Activated T-helper 1 cell treated with anti-CD3 and anti-CD28 coated beads, Interleukin-12 subunit alpha, Interleukin-12 subunit beta, Interleukin-2, Interleukin-4 antibody, amounts not matched to agents 30 ng/mL and 10 ng/mL and 1 ng/mL, durations not matched to agents 14 hours and 24 hours and 36 hours (primary cell): ENCODE measurements around the gene TRIP13. TPM values are rescaled to one million over a fixed set of nuclear protein-coding genes. Genes with fewer than 3 reads are reported as not detected.
A peak's percentile ranks its signal among the peaks of the same experiment; 100 is the strongest.
"Not testable (repeated sequence)": the region's sequence is repeated elsewhere in the genome, so short reads cannot be mapped to it uniquely, and the experiment has no call there.

ENCODE experiments used
- DNase-seq: peaks from one replicate; pipeline ENCODE4 v3.0.0; 2021; ENCODE audit warnings: low spot score
- H3K27ac Mint-ChIP-seq: one replicate; pipeline ENCODE4 v1.8.0; 2021; ENCODE audit warnings: mild to moderate bottlenecking, mixed read lengths
- H3K27me3 Mint-ChIP-seq: one replicate; pipeline ENCODE4 v1.8.0; 2022; ENCODE audit warnings: mild to moderate bottlenecking, moderate library complexity, mixed read lengths; ENCODE audit not compliant: insufficient read depth
- H3K36me3 Mint-ChIP-seq: one replicate; pipeline ENCODE4 v1.8.0; 2021; ENCODE audit warnings: low read depth, mixed read lengths
- H3K4me1 Mint-ChIP-seq: one replicate; pipeline ENCODE4 v1.8.0; 2021; ENCODE audit warnings: low read depth, mixed read lengths
- H3K4me3 Mint-ChIP-seq: one replicate; pipeline ENCODE4 v1.8.0; 2021; ENCODE audit warnings: mild to moderate bottlenecking, moderate library complexity, mixed read lengths
- H3K9me3 Mint-ChIP-seq: one replicate; pipeline ENCODE4 v1.8.0; 2021; ENCODE audit warnings: mixed read lengths
- intact Hi-C: fragments of 100-400 bp; cut with micrococcal nuclease; formaldehyde crosslinking; loops from one replicate; pipeline ENCODE4 v1.15.1; 2024
- total RNA-seq: library from RNA; stranded (reverse); gene quantifications from 2 replicates; pipeline ENCODE4 v1.2.3, GENCODE V29; 2022

Gene TRIP13
- total RNA-seq, 1 donor from 2014 or later, result 37.2 TPM

- peaks cover 7% of the 10 kb centered on the region for H3K4me1 Mint-ChIP-seq
- H3K36me3 Mint-ChIP-seq, result peaks cover 17% of the 10 kb centered on the region
- H3K27ac Mint-ChIP-seq, result no peak overlapping the region
- no peak for DNase-seq
- intact Hi-C loops, result no loop called here
- H3K27me3 Mint-ChIP-seq, result no peaks in the 10 kb centered on the region
- H3K9me3 Mint-ChIP-seq, result no peaks in the 10 kb centered on the region
- no peak overlapping the region for H3K4me3 Mint-ChIP-seq
These were observed 21.9 kb downstream of the TRIP13 start for GRCh38 chr5:914612-915011.

DNA sequence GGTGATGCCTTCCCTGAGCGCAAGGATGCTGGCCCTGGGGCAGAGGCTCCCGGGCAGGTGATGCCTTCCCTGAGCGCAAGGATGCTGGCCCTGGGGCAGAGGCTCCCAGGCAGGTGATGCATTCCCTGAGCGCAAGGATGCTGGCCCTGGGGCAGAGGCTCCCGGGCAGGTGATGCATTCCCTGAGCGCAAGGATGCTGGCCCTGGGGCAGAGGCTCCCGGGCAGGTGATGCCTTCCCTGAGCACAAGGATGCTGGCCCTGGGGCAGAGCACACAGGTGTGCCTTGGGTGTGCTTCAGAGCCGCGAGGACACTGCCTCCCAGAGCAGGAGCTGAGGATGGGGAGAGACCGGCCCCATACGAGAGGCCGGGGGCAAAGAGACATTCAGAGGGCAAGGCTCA lies 22.7 kb downstream of the TRIP13 start:
- DNase-seq, H3K4me1 Mint-ChIP-seq, H3K4me3 Mint-ChIP-seq, H3K9me3 Mint-ChIP-seq, H3K27me3 Mint-ChIP-seq, intact Hi-C loops, H3K27ac Mint-ChIP-seq: not testable (repeated sequence)
- H3K36me3 Mint-ChIP-seq, result peaks cover 22% of the 10 kb centered on the region

- Mint-ChIP-seq H3K4me3 (no peak overlapping the region), H3K27me3 (no peaks in the 10 kb centered on the region), H3K36me3 (peaks cover 17% of the 10 kb centered on the region), H3K27ac (no peak overlapping the region), H3K4me1 (peaks cover 7% of the 10 kb centered on the region), H3K9me3 (no peaks in the 10 kb centered on the region)
- no peak for DNase-seq
- intact Hi-C loops, result no loop called here
These were observed 23.3 kb downstream of the TRIP13 start for GRCh38 chr5:915946-916345.

- no peaks in the 10 kb centered on the region for H3K9me3 Mint-ChIP-seq
- H3K27ac Mint-ChIP-seq, result no peak overlapping the region
- no peak for DNase-seq
- peaks cover 17% of the 10 kb centered on the region for H3K36me3 Mint-ChIP-seq
- H3K4me1 Mint-ChIP-seq, result peaks cover 7% of the 10 kb centered on the region
- no peaks in the 10 kb centered on the region for H3K27me3 Mint-ChIP-seq
- H3K4me3 Mint-ChIP-seq, result no peak overlapping the region
- intact Hi-C loops, result no loop called here
These were observed 24.0 kb downstream of the TRIP13 start for GRCh38 chr5:916441-917293.

- H3K36me3 Mint-ChIP-seq, result peaks cover 13% of the 10 kb centered on the region
- DNase-seq, H3K9me3 Mint-ChIP-seq, intact Hi-C loops, H3K27ac Mint-ChIP-seq, H3K4me1 Mint-ChIP-seq, H3K27me3 Mint-ChIP-seq, H3K4me3 Mint-ChIP-seq: not testable (repeated sequence)
These were observed 26.0 kb downstream of the TRIP13 start for GRCh38 chr5:918717-919116.

GRCh38 chr5:919356-920000 lies 26.8 kb downstream of the TRIP13 start:
- Mint-ChIP-seq H3K27me3 (no peaks in the 10 kb centered on the region), H3K9me3 (no peaks in the 10 kb centered on the region), H3K4me1 (peaks cover 6% of the 10 kb centered on the region), H3K27ac (no peak overlapping the region), H3K36me3 (peaks cover 8% of the 10 kb centered on the region), H3K4me3 (no peak overlapping the region)
- intact Hi-C loops, result no loop called here
- no peak for DNase-seq

DNA sequence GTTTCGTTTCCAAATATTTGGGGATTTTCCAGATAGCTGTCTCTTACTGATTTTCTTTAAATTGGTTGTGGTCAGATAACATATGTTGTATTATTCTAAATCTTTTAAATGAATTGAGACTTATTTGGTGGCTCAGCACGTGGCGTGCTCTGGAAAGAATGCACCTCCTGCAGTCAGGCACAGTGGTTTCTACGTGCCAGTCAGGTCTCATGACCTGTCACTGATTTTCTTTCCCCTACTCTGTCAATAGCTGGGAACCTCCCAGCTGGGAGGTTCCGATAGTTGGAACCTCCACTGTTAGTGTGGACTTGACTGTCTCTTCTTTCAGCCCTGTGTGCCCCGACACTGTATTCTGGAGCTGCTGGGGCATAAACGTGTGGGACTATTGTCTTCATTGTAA lies 27.6 kb downstream of the TRIP13 start:
- Mint-ChIP-seq H3K27ac (no peak overlapping the region), H3K9me3 (no peaks in the 10 kb centered on the region), H3K4me1 (peaks cover 6% of the 10 kb centered on the region), H3K36me3 (peaks cover 4% of the 10 kb centered on the region), H3K27me3 (peaks cover 2% of the 10 kb centered on the region), H3K4me3 (no peak overlapping the region)
- intact Hi-C loops, result loop anchor here (10.0 kb wide), 1 partner anchor 724 kb away; no protein-coding TSS in a partner anchor
- no peak for DNase-seq

GRCh38 chr5:921456-922435 lies 29.1 kb downstream of the TRIP13 start:
- no peak for DNase-seq
- H3K27ac Mint-ChIP-seq, result no peak overlapping the region
- H3K9me3 Mint-ChIP-seq, result no peaks in the 10 kb centered on the region
- peaks cover 4% of the 10 kb centered on the region for H3K36me3 Mint-ChIP-seq
- peaks cover 14% of the 10 kb centered on the region for H3K27me3 Mint-ChIP-seq
- H3K4me1 Mint-ChIP-seq, result peaks cover 6% of the 10 kb centered on the region
- intact Hi-C loops, result loop anchor here (1.0 to 10.0 kb wide), 3 partner anchors 246 to 723 kb away; no protein-coding TSS in a partner anchor
- no peak overlapping the region for H3K4me3 Mint-ChIP-seq

GRCh38 chr5:922436-923280 lies 30.0 kb downstream of the TRIP13 start:
- Mint-ChIP-seq H3K27ac (no peak overlapping the region), H3K9me3 (no peaks in the 10 kb centered on the region), H3K4me3 (no peak overlapping the region), H3K4me1 (peaks cover 6% of the 10 kb centered on the region), H3K36me3 (peaks cover 4% of the 10 kb centered on the region), H3K27me3 (peaks cover 18% of the 10 kb centered on the region)
- intact Hi-C loops, result loop anchor here (1.0 to 10.0 kb wide), 6 partner anchors 73 to 722 kb away; no protein-coding TSS in a partner anchor
- DNase-seq, result no peak

DNA sequence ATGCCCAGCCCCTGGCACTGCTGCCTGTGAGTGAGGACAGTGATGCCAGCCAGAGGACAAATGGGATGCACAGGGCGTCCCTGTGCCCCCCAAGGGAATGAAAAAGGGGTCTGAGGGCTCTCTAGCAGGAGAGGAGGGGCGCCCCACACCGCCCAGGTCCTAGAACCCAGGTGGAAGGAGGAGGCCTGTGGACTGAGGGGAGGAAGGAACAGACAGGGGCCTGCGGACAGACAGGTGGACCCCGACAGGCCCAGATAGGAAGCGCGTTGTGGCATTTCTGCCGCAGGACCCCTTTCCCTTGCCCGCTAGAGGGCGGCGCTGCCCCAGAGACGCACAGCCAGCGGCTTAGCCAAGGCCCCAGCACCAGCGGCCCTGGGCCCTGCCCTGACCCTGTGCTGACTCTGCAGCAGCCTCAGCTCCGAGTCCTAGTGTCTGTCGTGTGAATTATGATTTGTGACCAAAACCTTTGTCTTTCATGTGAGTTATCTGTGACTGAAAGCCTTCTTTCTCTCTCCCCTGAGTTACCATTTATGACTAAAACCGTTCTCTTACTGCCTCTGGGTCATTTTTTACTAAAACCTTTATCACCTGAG lies 30.7 kb downstream of the TRIP13 start:
- DNase-seq, result peak; percentile 64
- Mint-ChIP-seq H3K27ac (no peak overlapping the region), H3K9me3 (no peaks in the 10 kb centered on the region), H3K36me3 (peaks cover 6% of the 10 kb centered on the region), H3K4me1 (peaks cover 6% of the 10 kb centered on the region), H3K27me3 (peaks cover 24% of the 10 kb centered on the region), H3K4me3 (no peak overlapping the region)
- intact Hi-C loops, result loop anchor here (1.0 to 10.0 kb wide), 5 partner anchors 72 to 721 kb away; no protein-coding TSS in a partner anchor

- H3K27me3 Mint-ChIP-seq, result peaks cover 24% of the 10 kb centered on the region
- no peak for DNase-seq
- H3K4me1 Mint-ChIP-seq, result peaks cover 6% of the 10 kb centered on the region
- intact Hi-C loops, result loop anchor here (10.0 kb wide), 1 partner anchor 718 kb away; no protein-coding TSS in a partner anchor
- no peak overlapping the region for H3K27ac Mint-ChIP-seq
- peaks cover 1% of the 10 kb centered on the region for H3K36me3 Mint-ChIP-seq
- H3K9me3 Mint-ChIP-seq, result no peaks in the 10 kb centered on the region
- peak overlapping the region; percentile 13 for H3K4me3 Mint-ChIP-seq
These were observed 33.9 kb downstream of the TRIP13 start for GRCh38 chr5:926417-927171.
